ENCODE measurements around the gene B9D1. TPM values are rescaled to one million over a fixed set of nuclear protein-coding genes. Genes with fewer than 3 reads are reported as not detected.

Gene B9D1
- total RNA-seq, 1 donor from 2014 or later: 19.0 TPM

- no peak for DNase-seq (ENCODE audit: low read depth)
- H3K4me3 ChIP-seq (ENCODE audit: low read depth, low read length): no peak overlapping the region
- no peak for TF ChIP-seq CTCF (IDR thresholded peaks at IDR 0.05; ENCODE audit: insufficient read depth, low read length, poor library complexity, severe bottlenecking)
- H3K27me3 ChIP-seq (ENCODE audit: control insufficient read depth, insufficient read depth, low read length): no peaks in the 10 kb centered on the region
- H3K36me3 ChIP-seq (ENCODE audit: control insufficient read depth, insufficient read depth, low read length): no peaks in the 10 kb centered on the region
Measured at GRCh38 chr17:19365499-19365817, 2.9 kb upstream of the B9D1 start.

- Histone ChIP-seq H3K36me3 (ENCODE audit: control insufficient read depth, insufficient read depth, low read length) (no peaks in the 10 kb centered on the region), H3K4me3 (ENCODE audit: low read depth, low read length) (no peak overlapping the region), H3K27me3 (ENCODE audit: control insufficient read depth, insufficient read depth, low read length) (no peaks in the 10 kb centered on the region)
- no peak for TF ChIP-seq CTCF (IDR thresholded peaks at IDR 0.05; ENCODE audit: insufficient read depth, low read length, poor library complexity, severe bottlenecking)
- no peak for DNase-seq (ENCODE audit: low read depth)
Measured at GRCh38 chr17:19364699-19365498, 2.4 kb upstream of the B9D1 start.

DNA sequence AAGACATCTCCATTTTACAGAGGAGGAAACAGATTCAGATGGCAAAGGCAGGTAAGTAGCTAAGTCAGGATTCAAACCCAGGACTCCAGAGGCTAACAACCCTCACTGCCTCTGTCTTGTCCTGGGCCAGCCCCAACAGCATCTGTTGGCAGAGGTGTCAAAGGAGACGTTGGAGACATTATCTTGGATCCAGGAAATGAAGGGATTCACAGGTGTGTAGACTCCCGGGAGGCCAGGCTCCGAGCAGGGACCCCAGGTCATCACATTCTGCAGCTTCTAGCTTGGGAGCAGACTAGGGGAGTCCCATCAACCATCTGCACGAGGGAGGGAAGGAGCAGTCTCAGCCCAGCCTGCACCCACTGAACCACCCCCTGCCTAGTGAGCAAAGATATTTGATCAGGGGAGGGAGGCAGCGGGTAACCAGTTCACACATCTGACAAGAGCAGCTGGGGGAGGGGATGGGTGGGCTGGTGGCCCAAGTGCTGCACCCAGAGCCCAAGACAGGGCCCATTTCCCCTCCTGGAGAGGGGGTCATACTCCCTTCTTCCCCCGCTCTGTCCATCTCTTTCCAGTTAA is 1.0 kb upstream of the B9D1 start:
- TF ChIP-seq CTCF (IDR thresholded peaks at IDR 0.05; ENCODE audit: insufficient read depth, low read length, poor library complexity, severe bottlenecking): no peak
- Histone ChIP-seq H3K4me3 (ENCODE audit: low read depth, low read length) (no peak overlapping the region), H3K27me3 (ENCODE audit: control insufficient read depth, insufficient read depth, low read length) (no peaks in the 10 kb centered on the region), H3K36me3 (ENCODE audit: control insufficient read depth, insufficient read depth, low read length) (no peaks in the 10 kb centered on the region)
- DNase-seq (ENCODE audit: low read depth): no peak

- no peak for DNase-seq (ENCODE audit: low read depth)
- TF ChIP-seq CTCF (IDR thresholded peaks at IDR 0.05; ENCODE audit: insufficient read depth, low read length, poor library complexity, severe bottlenecking): no peak
- H3K4me3 ChIP-seq (ENCODE audit: low read depth, low read length): no peak overlapping the region
- no peaks in the 10 kb centered on the region for H3K27me3 ChIP-seq (ENCODE audit: control insufficient read depth, insufficient read depth, low read length)
- H3K36me3 ChIP-seq (ENCODE audit: control insufficient read depth, insufficient read depth, low read length): no peaks in the 10 kb centered on the region
Measured at GRCh38 chr17:19363114-19363438, 553 bp upstream of the B9D1 start.

- no peak for DNase-seq (ENCODE audit: low read depth)
- H3K27me3 ChIP-seq (ENCODE audit: control insufficient read depth, insufficient read depth, low read length): no peaks in the 10 kb centered on the region
- TF ChIP-seq CTCF (IDR thresholded peaks at IDR 0.05; ENCODE audit: insufficient read depth, low read length, poor library complexity, severe bottlenecking): no peak
- H3K36me3 ChIP-seq (ENCODE audit: control insufficient read depth, insufficient read depth, low read length): no peaks in the 10 kb centered on the region
- H3K4me3 ChIP-seq (ENCODE audit: low read depth, low read length): peak overlapping the region; percentile 72
Measured at GRCh38 chr17:19361944-19362276, 613 bp downstream of the B9D1 start.

DNA sequence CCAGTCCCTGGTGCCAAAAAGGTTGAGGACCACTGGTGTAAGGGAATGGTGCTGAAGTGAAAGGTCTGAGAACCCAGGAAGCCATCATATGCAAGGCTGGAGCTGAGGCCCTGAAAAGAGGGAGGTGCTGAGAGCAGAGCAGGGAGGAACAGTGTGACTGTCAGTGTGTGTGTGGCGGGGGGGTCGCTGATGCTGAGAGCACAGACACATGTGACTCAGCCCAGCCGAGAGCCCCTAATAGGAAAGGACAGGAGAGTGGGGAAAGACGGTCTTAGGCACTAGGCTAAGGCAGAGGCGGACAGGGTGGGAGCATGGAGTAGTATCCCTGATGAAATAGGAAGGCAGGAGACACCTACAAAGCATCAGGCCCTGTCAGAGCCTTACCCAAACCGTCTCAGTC is 1.2 kb downstream of the B9D1 start:
- DNase-seq (ENCODE audit: low read depth): no peak
- H3K27me3 ChIP-seq (ENCODE audit: control insufficient read depth, insufficient read depth, low read length): no peaks in the 10 kb centered on the region
- no peak overlapping the region for H3K4me3 ChIP-seq (ENCODE audit: low read depth, low read length)

More for the DNA sequence above, 1.2 kb downstream of the B9D1 start:
- TF ChIP-seq CTCF (IDR thresholded peaks at IDR 0.05; ENCODE audit: insufficient read depth, low read length, poor library complexity, severe bottlenecking): no peak
- H3K36me3 ChIP-seq (ENCODE audit: control insufficient read depth, insufficient read depth, low read length): no peaks in the 10 kb centered on the region

Measured in kidney epithelial cell (primary cell).